ENCODE data around the gene RIMBP2.
A peak's percentile ranks its signal among the peaks of the same experiment; 100 is the strongest.
"Not testable (repeated sequence)": the region's sequence is repeated elsewhere in the genome, so short reads cannot be mapped to it uniquely, and the experiment has no call there.

The RIMBP2 gene

GRCh38 chr12:130715998-130716968 lies at the start of gene RIMBP2:
Gene RIMBP2, minus strand, starts transcription at chr12:130716299. Its CDS starts 237,286 bp downstream, at chr12:130479013.
- DNase-seq: peak; percentile 76

GRCh38 chr12:130765186-130765659 lies 49.1 kb upstream of the RIMBP2 start:
- DNase-seq: peak; percentile 27

- DNase-seq: peak; percentile 40
These were observed 48.5 kb upstream of the RIMBP2 start for GRCh38 chr12:130764475-130765185.

- DNase-seq: peak; percentile 11
These were observed 48.0 kb upstream of the RIMBP2 start for GRCh38 chr12:130764073-130764472.

- no peak for DNase-seq
These were observed 46.2 kb upstream of the RIMBP2 start for GRCh38 chr12:130762319-130762675.

DNA sequence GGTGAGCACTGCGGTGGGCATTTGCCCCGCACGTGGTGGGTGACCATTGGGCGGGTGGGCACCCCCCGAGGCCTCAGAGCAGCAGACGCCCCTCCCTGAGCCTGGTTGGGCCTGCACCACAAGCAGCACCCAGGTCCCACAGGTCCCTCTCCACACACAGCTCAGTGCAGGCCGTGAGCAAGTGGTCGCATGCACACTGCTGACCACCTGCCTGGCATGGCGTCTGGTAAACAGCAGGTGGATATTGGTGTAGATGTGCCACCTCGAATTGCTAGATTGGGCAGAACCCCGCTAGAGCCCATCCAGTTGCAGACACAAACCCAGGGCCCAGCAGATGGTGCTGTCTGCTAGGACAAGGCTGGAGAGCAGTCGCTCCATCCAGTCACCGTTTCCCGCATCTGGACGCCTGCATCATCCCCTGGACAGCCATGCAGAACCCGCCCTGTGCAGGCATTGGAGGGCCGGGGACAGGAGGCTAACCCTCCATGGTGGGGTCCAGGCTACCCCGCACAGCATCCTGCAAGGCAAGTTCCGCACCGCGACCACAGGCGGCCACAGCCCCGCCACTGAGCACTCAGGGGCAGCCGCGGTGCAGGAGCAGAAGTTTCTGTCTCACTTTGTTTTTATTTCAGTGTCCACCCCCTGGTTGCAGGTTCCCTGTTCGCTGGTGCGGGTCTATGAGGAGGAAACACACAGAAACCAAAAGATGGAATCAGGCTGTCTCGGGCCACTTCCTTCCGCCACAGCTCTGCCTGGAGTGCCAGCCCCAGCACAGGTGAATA lies 45.6 kb upstream of the RIMBP2 start:
- peak; percentile 20 for DNase-seq

DNA sequence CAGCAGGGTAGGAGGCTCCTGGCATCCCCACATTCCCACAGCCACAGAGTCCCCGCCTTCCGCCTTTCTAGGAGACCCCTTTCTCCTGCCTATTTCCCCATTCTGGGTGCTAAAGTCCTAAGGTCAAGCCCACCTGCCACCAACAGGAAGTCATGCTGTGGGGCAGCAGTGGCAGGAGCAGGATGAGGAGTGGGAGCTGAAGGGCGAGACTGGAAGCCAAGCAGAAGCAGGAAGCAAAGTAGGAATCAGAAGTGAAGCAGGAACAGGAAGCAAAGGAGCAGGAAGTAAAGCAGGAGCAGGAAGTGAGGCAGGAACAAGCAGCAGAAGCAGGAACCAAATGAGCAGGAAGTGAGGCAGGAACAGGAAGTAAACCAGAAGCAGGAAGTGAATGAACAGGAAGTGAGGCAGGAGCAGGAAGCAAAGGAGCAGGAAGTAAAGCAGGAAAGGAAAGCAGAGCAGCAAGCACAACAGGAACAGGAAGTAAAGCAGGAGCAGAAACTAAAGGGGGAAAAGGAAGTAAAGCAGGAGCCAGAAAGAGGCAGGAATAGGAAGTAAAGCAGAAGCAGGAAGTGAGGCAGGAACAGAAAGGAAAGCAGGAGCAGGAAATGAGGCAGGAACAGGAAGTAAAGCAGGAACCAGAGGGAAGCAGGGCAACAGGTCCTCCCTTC lies 38.3 kb upstream of the RIMBP2 start:
- DNase-seq: no peak

DNA sequence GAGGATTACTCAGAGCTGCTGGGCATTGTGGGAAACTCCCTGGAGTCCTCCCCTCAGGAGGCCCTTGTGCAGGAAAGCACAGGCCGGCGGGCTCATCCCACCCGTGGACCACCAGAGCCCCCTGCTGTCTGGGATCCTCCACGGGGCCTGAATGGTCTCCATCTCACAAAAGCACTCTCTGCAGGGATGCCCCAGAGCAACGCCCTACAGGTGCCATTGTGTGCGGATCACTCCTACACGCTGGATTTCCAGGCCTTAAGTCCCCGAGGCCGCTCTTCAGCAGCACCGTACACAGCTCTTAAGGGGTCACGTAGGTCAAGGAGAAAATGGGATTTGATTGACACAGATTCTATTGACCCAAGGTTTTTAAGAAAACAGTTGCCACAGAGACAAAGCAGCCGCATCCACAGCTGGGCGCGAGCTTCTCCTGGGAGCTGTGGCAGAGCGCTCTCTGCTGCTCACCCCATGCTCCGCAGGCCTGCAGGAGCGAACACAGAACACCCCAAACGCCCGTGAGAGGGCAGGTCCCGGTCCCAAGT lies 36.7 kb upstream of the RIMBP2 start:
- no peak for DNase-seq

DNA sequence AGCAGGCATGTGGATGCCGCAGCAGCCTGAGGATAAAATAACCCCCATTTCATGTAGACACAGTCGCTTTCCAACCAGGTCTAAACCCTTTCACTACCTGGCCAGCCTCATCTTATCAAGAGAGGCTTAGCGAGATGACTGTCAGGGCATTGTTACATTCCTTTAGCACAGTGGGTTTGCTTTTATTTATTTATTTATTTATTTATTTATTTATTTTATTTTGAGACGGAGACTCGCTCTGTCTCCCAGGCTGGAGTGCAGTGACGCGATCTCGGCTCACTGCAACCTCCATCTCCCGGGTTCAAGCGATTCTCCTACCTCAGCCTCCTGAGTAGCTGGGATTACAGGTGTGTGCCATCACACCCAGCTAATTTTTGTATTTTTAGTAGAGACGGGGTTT lies 35.9 kb upstream of the RIMBP2 start:
- not testable (repeated sequence) for DNase-seq

- no peak for DNase-seq
These were observed 32.7 kb upstream of the RIMBP2 start for GRCh38 chr12:130748786-130749185.

DNA sequence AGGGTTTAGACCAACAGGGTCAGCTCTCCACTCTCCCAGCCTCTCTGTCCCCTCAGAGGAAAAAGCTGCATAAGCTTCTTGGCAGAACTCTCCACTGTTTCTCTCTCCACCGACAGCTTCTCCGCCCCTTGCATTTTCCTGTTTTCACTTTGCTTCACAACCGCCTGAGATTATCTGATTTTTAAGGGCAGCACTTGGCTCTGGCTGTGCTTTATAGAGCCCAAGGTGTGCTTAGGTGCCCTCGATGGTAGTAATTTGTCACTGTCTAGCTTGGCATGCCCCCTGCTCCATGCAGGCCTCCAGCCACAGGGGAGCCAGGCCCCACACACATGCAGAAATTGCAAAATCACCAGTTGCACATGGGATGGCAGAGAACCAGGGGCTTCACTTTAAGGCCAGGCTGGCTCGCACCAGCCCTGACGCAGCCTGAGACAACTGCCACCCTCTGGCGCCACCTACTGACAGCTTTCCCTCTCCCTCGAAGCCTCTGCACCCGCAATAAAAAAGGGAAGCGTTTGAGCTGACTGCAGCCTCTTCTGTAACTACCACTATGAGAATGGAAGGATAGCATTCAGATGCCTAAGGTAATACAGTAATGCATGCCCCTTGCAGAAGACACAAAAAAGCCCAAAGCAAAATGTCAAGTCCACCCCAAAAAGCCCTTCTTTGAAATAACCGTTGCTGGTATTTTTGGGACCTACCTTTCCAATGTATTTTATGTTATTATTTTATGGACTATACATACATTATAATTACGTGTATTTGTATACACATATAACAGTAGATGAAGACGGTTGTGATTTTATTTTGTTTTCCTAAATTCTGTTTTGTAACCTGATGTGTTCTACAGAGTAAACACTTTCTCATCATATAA lies 32.0 kb upstream of the RIMBP2 start:
- DNase-seq: peak; percentile 52

DNA sequence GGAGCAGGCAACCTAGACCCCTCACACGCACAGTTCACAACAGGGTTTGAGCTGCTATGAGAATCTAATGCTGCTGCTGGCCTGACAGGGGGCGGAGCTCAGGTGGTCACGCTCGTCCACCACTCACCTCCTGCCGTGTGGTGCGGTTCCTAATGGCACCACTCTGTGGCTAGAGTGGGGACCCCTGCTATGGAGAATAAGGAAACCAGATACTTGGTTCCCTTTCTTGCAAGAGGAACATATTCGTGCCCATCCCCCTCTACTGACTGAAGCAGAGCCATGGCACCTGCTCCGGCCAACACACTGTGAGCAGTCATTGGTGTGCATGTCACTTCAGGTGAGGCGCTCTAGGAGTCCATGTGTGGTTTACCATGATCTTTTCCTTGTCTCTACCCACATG lies 30.4 kb upstream of the RIMBP2 start:
- no peak for DNase-seq

DNA sequence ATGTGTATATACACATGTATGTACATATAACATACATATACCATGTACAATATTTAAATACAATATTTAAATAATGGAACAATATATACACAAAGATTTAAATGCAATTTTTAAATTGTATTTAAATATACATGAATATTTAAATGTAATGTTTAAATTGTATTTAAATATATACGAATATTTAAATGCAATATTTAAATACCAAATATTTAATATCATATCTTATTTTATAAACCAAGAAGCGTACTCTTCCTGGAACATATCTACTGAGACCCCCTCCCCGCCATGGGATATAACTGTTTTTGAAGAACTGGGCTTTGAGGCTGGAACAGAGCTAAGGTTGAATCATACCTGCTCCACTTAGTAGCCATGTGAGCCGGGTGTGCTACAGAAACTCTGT lies 29.8 kb upstream of the RIMBP2 start:
- DNase-seq: no peak

- DNase-seq: no peak
These were observed 28.2 kb upstream of the RIMBP2 start for GRCh38 chr12:130744274-130744673.

DNA sequence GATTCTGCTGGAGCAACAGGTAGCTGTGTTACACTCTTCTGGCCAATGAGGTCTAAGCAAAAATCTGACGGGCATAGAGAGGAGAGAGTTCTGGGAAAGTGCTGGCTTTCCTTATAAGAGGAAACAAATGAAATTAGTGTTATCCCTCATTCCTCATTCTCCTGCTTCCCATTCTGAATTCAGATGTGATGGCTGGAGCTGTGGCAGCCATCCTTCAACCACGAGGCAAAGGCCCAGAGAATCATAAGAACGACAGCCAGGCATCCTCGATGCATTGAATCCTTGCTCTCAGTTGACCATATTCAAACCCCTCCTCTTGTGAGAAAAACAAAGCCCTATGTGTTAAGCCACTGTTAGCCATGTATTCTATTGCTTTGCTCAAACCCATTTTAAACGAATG lies 27.5 kb upstream of the RIMBP2 start:
- no peak for DNase-seq

- no peak for DNase-seq
These were observed 27.1 kb upstream of the RIMBP2 start for GRCh38 chr12:130743176-130743575.

GRCh38 chr12:130742716-130743115 lies 26.6 kb upstream of the RIMBP2 start:
- DNase-seq: no peak

DNA sequence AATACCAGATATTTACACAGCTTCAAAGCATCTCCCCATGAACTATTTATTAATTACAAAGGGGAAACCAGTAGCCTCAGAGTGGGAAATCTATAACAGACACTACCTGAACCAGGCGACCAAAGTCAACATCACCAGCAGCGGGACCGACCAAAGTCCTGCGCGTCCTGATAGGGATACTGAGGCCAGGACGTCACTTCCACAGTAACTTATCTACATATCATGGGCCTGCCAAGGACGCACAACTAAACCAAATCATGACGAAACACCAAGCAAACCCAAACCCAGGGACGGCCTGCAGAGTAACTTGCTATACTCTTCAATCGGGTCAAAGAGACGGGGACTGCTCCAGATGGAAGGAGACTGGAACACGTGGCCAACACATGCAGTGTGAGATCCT lies 26.0 kb upstream of the RIMBP2 start:
- DNase-seq: no peak

GRCh38 chr12:130739571-130739970 lies 23.5 kb upstream of the RIMBP2 start:
- no peak for DNase-seq

DNA sequence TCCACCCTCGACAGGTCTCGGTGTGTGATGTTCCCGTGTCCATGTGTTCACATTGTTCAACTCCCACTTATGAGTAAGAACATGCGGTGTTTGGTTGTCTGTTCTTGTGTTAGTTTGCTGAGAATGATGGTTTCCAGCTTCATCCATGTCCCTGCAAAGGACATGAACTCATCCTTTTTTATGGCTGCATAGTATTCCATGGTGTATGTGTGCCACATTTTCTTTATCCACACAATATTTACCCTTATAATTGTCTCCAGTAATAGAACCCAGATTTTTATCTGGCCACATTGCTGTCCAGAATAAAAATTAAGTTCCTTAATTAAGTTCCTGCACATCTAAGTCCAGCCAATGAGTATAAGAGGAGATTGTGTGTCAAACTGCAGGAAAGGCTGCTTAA lies 22.3 kb upstream of the RIMBP2 start:
- DNase-seq: not testable (repeated sequence)

- no peak for DNase-seq
These were observed 21.6 kb upstream of the RIMBP2 start for GRCh38 chr12:130737731-130738130.
